Left ventricle myocardium inferior (tissue), 1 donor: ENCODE results near the gene ZNF212. TPM values are rescaled to one million over a fixed set of nuclear protein-coding genes. Genes with fewer than 3 reads are reported as not detected.
"Not testable (repeated sequence)": the region's sequence is repeated elsewhere in the genome, so short reads cannot be mapped to it uniquely, and the experiment has no call there.

Source experiments
- DNase-seq: peaks from one replicate; pipeline ENCODE4 v3.0.0-alpha.2; 2020
- H3K27ac ChIP-seq: fragments of 200-600 bp; replicated peaks from 2 replicates; pipeline ENCODE4 v1.8.0; 2021
- H3K27me3 ChIP-seq: fragments of 200-600 bp; 2 replicates; pipeline ENCODE4 v1.8.0; 2021; ENCODE audit warnings: low read depth
- H3K36me3 ChIP-seq: fragments of 200-600 bp; 2 replicates; pipeline ENCODE4 v1.8.0; 2021
- H3K4me1 ChIP-seq: fragments of 200-600 bp; 2 replicates; pipeline ENCODE4 v1.8.0; 2021
- H3K4me3 ChIP-seq: fragments of 200-600 bp; 2 replicates; pipeline ENCODE4 v1.8.0; 2021; ENCODE audit warnings: mild to moderate bottlenecking, moderate library complexity
- H3K9me3 ChIP-seq: fragments of 200-600 bp; replicated peaks from 2 replicates; pipeline ENCODE4 v1.8.0; 2021
- intact Hi-C: fragments of 100-400 bp; cut with micrococcal nuclease; formaldehyde crosslinking; loops from one replicate; pipeline ENCODE4 v1.11.0; 2022
- total RNA-seq: library from RNA; stranded (reverse); fragmentation: NEBNext Ultra II Directional; extraction: Animal tissue kit (Norgen Biotek cat#: 25700); gene quantifications from one replicate; pipeline ENCODE4 v1.2.1, GENCODE V29; 2021
- TF ChIP-seq, protein P1 (sequence below): fragments of 200-600 bp; IDR thresholded peaks from 2 replicates; pipeline ENCODE4 v1.8.0; 2021; ENCODE audit warnings: antibody characterized with exemption, mild to moderate bottlenecking, borderline replicate concordance
- donor health status: DM: no; HTN: yes; CAD: no; lungs with severe emphysema.

Gene ZNF212
- total RNA-seq, 1 donor from 2014 or later: 5.4 TPM

DNA sequence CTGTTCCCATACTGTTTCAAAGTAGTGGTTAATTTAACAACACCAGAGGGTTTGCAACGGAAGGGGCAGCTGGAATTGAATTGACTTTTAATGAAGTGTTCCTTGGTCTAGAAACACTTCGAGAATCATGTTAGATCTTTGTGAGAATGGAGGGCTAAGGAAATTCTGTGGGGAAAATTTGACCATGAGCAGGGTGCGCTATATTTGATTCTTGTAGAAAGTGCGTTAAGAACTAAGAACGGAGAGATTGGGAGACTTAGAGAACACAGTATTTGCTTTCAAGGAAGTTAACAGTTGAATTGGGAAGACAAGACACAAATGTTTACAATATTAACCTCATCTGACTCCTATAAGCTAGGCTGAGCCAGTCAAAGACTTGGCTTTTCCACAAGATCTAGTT is 1.2 kb downstream of the ZNF212 start:
- no peaks in the 10 kb centered on the region for H3K36me3 ChIP-seq
- DNase-seq: no peak
- H3K27ac ChIP-seq: no peak overlapping the region
- TF ChIP-seq, protein P1, sequence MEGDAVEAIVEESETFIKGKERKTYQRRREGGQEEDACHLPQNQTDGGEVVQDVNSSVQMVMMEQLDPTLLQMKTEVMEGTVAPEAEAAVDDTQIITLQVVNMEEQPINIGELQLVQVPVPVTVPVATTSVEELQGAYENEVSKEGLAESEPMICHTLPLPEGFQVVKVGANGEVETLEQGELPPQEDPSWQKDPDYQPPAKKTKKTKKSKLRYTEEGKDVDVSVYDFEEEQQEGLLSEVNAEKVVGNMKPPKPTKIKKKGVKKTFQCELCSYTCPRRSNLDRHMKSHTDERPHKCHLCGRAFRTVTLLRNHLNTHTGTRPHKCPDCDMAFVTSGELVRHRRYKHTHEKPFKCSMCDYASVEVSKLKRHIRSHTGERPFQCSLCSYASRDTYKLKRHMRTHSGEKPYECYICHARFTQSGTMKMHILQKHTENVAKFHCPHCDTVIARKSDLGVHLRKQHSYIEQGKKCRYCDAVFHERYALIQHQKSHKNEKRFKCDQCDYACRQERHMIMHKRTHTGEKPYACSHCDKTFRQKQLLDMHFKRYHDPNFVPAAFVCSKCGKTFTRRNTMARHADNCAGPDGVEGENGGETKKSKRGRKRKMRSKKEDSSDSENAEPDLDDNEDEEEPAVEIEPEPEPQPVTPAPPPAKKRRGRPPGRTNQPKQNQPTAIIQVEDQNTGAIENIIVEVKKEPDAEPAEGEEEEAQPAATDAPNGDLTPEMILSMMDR: no peak
- H3K27me3 ChIP-seq: peaks cover 7% of the 10 kb centered on the region
- peak overlapping the region; percentile 96 for H3K4me3 ChIP-seq
- peaks cover 34% of the 10 kb centered on the region for H3K4me1 ChIP-seq
- peaks cover 6% of the 10 kb centered on the region for H3K9me3 ChIP-seq
- intact Hi-C loops: no loop called here

DNA sequence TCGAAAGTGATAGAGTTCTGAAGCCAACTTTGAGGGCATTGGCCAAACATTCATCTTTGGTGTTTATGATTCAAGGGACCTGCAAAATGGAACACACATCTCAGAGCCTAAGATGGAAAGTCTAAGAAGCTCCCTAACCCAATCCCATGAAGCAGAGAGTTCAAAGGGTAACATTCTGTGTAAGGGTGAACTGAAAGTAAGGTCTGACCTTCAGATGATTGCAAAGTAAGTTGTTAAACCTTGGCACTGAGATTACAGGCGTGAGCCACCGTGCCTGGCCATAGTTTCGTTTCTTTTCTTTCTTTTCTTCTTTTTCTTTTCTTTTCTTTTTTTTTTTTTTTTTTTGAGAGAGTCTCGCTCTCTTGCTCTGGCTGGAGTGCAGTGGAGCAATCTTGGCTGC is 2.2 kb downstream of the ZNF212 start:
- Histone ChIP-seq H3K4me1 (peaks cover 34% of the 10 kb centered on the region), H3K27me3 (no peaks in the 10 kb centered on the region), H3K9me3 (peaks cover 6% of the 10 kb centered on the region), H3K27ac (no peak overlapping the region), H3K36me3 (no peaks in the 10 kb centered on the region), H3K4me3 (no peak overlapping the region)
- TF ChIP-seq, protein P1: no peak
- intact Hi-C loops: no loop called here
- DNase-seq: no peak

DNA sequence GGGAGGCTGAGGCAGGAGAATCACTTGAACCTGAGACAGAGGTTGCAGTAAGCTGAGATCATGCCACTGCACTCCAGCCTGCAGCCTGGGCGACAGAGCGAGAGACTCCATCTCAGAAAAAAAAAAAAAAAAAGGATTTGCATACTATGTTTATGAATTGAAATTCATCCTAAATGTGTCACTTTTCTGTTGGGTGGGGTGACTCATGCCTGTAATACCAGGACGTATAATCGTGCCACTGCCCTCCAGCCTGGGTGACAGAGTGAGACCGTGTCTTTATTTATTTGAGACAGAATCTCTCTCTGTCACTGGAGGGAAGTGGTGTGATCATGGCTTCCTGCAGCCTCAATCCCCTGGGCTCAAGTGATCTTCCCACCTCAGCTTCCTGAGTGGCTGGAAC is 5.8 kb downstream of the ZNF212 start:
- TF ChIP-seq, protein P1: no peak
- H3K36me3 ChIP-seq: peaks cover 3% of the 10 kb centered on the region
- no peaks in the 10 kb centered on the region for H3K27me3 ChIP-seq
- intact Hi-C loops: no loop called here
- no peak overlapping the region for H3K4me3 ChIP-seq
- peaks cover 6% of the 10 kb centered on the region for H3K9me3 ChIP-seq
- no peak for DNase-seq
- H3K4me1 ChIP-seq: peaks cover 19% of the 10 kb centered on the region
- no peak overlapping the region for H3K27ac ChIP-seq

DNA sequence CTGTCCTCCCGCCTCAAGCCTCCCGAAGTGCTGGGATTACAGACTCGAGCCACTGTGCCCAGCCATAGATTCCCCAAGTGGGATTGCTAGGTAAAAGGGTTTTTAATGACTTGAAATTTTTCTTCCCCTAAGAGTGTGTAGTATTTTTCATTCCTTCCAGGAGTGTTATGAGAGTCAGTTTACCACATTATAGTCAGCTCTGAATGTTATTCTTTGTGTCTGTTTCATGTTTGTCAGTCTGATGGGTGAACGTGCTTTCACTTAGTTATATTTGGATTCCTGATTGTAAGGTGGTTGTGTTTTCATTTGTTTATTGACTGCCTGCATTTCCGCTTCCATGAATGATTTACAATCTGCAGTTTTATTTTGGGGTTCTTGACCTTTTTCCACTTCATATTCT is 6.3 kb downstream of the ZNF212 start:
- no peak overlapping the region for H3K27ac ChIP-seq
- DNase-seq: no peak
- intact Hi-C loops: no loop called here

DNA sequence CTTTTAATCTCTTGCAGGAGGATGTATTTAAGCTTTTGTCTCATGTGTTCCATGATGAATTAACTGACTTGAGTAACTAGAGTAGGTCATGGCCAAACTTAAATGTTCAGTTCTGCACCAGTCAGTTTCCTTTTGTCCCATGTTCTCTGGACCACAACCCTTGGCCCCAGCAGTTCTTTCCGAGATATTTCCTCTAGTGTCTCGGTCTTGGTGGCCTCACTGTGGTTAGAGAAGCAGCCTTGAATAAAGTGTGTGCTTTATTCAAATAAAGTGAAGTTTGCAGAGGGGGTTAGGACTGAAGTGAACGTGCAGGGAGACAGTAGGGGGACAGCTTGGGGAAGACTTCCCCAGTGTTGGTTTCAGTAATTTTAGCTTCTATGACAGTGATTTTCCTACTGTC is 9.3 kb downstream of the ZNF212 start:
- Histone ChIP-seq H3K9me3 (no peaks in the 10 kb centered on the region), H3K27ac (no peak overlapping the region), H3K27me3 (no peaks in the 10 kb centered on the region), H3K4me1 (peaks cover 4% of the 10 kb centered on the region), H3K4me3 (no peak overlapping the region), H3K36me3 (peaks cover 38% of the 10 kb centered on the region)
- no peak for DNase-seq
- intact Hi-C loops: no loop called here
- TF ChIP-seq, protein P1: no peak

More for the DNA sequence above, 6.3 kb downstream of the ZNF212 start:
- TF ChIP-seq, protein P1: no peak
- H3K4me3 ChIP-seq: no peak overlapping the region
- peaks cover 6% of the 10 kb centered on the region for H3K9me3 ChIP-seq
- H3K4me1 ChIP-seq: peaks cover 14% of the 10 kb centered on the region
- H3K27me3 ChIP-seq: no peaks in the 10 kb centered on the region
- peaks cover 8% of the 10 kb centered on the region for H3K36me3 ChIP-seq

DNA sequence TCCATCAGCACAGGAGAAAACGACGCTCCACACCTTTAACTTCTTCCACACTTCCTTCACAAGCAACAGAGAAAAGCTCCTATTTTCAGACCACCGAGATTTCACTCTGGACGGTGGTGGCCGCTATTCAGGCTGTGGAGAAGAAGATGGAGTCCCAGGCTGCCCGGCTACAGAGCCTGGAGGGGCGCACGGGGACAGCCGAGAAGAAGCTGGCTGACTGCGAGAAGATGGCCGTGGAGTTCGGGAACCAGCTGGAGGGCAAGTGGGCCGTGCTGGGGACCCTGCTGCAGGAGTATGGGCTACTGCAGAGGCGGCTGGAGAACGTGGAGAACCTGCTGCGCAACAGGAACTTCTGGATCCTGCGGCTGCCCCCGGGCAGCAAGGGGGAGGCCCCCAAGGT is 10.7 kb downstream of the ZNF212 start:
- H3K27me3 ChIP-seq, intact Hi-C loops, H3K27ac ChIP-seq, DNase-seq, H3K9me3 ChIP-seq, H3K4me3 ChIP-seq, H3K4me1 ChIP-seq: not testable (repeated sequence)
- H3K36me3 ChIP-seq: peaks cover 52% of the 10 kb centered on the region

DNA sequence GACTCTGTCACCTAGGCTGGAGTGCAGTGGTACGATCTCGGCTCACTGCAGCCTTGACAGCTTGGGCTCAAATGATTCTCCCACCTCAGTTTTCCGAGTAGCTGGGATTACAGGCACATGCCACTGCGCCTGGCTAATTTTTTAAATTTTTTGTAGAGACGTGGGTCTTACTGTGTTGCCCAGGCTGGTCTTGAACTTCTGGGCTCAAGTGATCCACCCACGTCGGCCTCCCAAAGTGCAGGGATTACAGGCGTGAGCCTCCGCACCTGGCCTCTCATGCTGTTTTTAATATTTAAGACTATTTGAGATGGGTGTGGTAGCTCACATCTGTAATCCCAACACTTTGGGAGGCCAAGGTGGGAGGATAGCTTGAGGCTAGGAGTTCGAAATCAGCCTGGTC is 12.1 kb downstream of the ZNF212 start:
- intact Hi-C loops, H3K27ac ChIP-seq, H3K4me3 ChIP-seq, H3K4me1 ChIP-seq, DNase-seq, H3K9me3 ChIP-seq, H3K27me3 ChIP-seq: not testable (repeated sequence)
- H3K36me3 ChIP-seq: peaks cover 65% of the 10 kb centered on the region
